Panc1 (cell line): ENCODE measurements around the gene FBXL22. TPM values are rescaled to one million over a fixed set of nuclear protein-coding genes. Genes with fewer than 3 reads are reported as not detected.

ENCODE experiments used
- ATAC-seq: fragments of 200-7000 bp; cut with Tn5 transposase; 2 replicates; pipeline ENCODE4 v1.9.1; 2020; ENCODE audit warnings: mild to moderate bottlenecking, moderate library complexity
- BruUV-seq: library from RNA; stranded (reverse); fragments of 400-500 nt; replicated peaks from 2 replicates; lab custom pipeline; 2021; lab: Mats Ljungman, UMichigan
- CTCF ChIA-PET: fragments of 300-600 bp; sonication (Branson Sonifier 250); formaldehyde crosslinking; loops from one replicate; lab custom pipeline; 2022; ENCODE audit warnings: antibody characterized with exemption; lab: Charles Lee
- POLR2A ChIA-PET: fragments of 300-600 bp; sonication (Branson Sonifier 250); formaldehyde crosslinking; loops from one replicate; lab custom pipeline; 2022; ENCODE audit warnings: antibody characterized with exemption; lab: Charles Lee
- DNase-seq: peaks from one replicate; pipeline ENCODE4 v3.0.0-alpha.2; 2010; ENCODE audit warnings: low read depth, low spot score
- H3K27ac ChIP-seq: 2 replicates; pipeline ENCODE4 v1.5.1; 2011; ENCODE audit warnings: mild to moderate bottlenecking, low read length, inconsistent platforms
- H3K27me3 ChIP-seq: fragments of 200-500 bp; sonication (Bioruptor generic); 2 replicates; pipeline ENCODE4 v1.6.0; 2014; ENCODE audit warnings: low read length, inconsistent platforms; ENCODE audit not compliant: control insufficient read depth, insufficient read depth
- H3K36me3 ChIP-seq: fragments of 200-500 bp; sonication (Bioruptor generic); 2 replicates; pipeline ENCODE4 v1.5.1; 2014; ENCODE audit warnings: inconsistent platforms, mild to moderate bottlenecking, low read length, moderate library complexity; ENCODE audit not compliant: control insufficient read depth, insufficient read depth
- H3K4me1 ChIP-seq: 2 replicates; pipeline ENCODE4 v1.5.1; 2011; ENCODE audit warnings: inconsistent platforms, mild to moderate bottlenecking, low read length, moderate library complexity; ENCODE audit not compliant: control insufficient read depth, insufficient read depth
- H3K4me3 ChIP-seq, 2 experiments: 2 replicates each; pipeline ENCODE4 v1.5.1; 2011 to 2012; ENCODE audit warnings: low read depth in 2 of 2, low read length in 2 of 2, mild to moderate bottlenecking in 2 of 2, inconsistent platforms in 1 of 2, moderate library complexity in 1 of 2
- H3K9me3 ChIP-seq: fragments of 200-500 bp; sonication (Bioruptor generic); 2 replicates; pipeline ENCODE4 v1.5.1; 2014; ENCODE audit warnings: low read depth, mild to moderate bottlenecking, inconsistent platforms, low read length, moderate library complexity; ENCODE audit not compliant: control insufficient read depth, insufficient read depth
- CTCF ChIP-seq: fragments of 450-650 bp; IDR thresholded peaks from 2 replicates; pipeline ENCODE4 v1.5.1; 2017; ENCODE audit warnings: mild to moderate bottlenecking
- POLR2AphosphoS5 ChIP-seq: IDR thresholded peaks from 2 replicates; pipeline ENCODE4 v1.6.1; 2012; ENCODE audit warnings: mild to moderate bottlenecking, low read depth, low read length, moderate library complexity
- SIN3A ChIP-seq: IDR thresholded peaks from 2 replicates; pipeline ENCODE4 v1.6.1; 2012; ENCODE audit warnings: low read depth, mild to moderate bottlenecking, low read length, moderate library complexity, borderline replicate concordance; ENCODE audit not compliant: insufficient read depth
- TCF7L2 ChIP-seq: IDR thresholded peaks from 2 replicates; pipeline ENCODE4 v1.6.1; 2011; ENCODE audit warnings: mild to moderate bottlenecking, low read depth, low read length, inconsistent platforms
- in situ Hi-C: cut with HindIII; loops from 2 replicates; pipeline ENCODE4 v1.10.0; 2016; ENCODE audit warnings: low sequenced_read_pairs, low pct_unique_long_range_greater_than_20kb
- intact Hi-C: fragments of 100-400 bp; cut with micrococcal nuclease; formaldehyde crosslinking; loops from one replicate; pipeline ENCODE4 v1.10.0; 2022; ENCODE audit not compliant: unreplicated experiment
- total RNA-seq: library from RNA; stranded (reverse); gene quantifications from one replicate; pipeline ENCODE4 v1.2.1, GENCODE V29; 2021; ENCODE audit not compliant: unreplicated experiment
- TF ChIP-seq, protein P1 (sequence below), 2 experiments: IDR thresholded peaks; 2 replicates each; pipeline ENCODE4 v1.6.1; 2011 to 2012; ENCODE audit warnings: low read depth in 2 of 2, control low read depth in 1 of 2, low read length in 1 of 2, mild to moderate bottlenecking in 1 of 2, moderate library complexity in 1 of 2; ENCODE audit not compliant: insufficient read depth in 1 of 2

The FBXL22 gene
- total RNA-seq, 1 experiment from 2014 or later, result 0.54 TPM

DNA sequence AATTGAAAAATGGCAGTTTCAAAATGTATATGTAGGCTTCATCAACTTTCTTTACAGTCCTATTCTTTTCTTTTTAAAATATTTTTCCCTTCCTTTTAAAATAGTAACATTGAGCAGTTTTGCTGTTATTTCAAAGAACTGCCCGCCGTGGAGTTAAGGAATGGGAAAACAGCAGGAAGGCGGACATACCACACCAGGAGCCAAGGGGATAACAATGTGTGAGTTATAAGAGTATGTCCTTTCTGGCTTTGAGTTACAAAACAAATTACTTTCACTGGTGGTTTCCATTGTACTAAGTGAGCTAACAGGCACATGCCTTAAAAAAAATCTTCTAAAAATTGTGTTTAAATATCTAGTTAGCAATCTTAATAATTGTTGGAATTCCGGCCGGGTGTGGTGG is 37.4 kb upstream of the FBXL22 start:
- ATAC-seq (no peak), DNase-seq (no peak)
- POLR2A ChIA-PET, result no interaction called here
- H3K4me3 ChIP-seq, result no peak overlapping the region
- H3K4me1 ChIP-seq, result peaks cover 3% of the 10 kb centered on the region; the same call in 1 of the 2 replicates
- no peak overlapping the region for H3K27ac ChIP-seq
- peaks cover 11% of the 10 kb centered on the region; the same call in 1 of the 2 replicates for H3K36me3 ChIP-seq
- in situ Hi-C loops, result no loop called here
- BruUV-seq, result no TSS peak
- H3K9me3 ChIP-seq, result no peaks in the 10 kb centered on the region
- intact Hi-C loops, result no loop called here
- TF ChIP-seq POLR2AphosphoS5 (no peak), CTCF (no peak), TCF7L2 (no peak), SIN3A (no peak)
- TF ChIP-seq, protein P1, sequence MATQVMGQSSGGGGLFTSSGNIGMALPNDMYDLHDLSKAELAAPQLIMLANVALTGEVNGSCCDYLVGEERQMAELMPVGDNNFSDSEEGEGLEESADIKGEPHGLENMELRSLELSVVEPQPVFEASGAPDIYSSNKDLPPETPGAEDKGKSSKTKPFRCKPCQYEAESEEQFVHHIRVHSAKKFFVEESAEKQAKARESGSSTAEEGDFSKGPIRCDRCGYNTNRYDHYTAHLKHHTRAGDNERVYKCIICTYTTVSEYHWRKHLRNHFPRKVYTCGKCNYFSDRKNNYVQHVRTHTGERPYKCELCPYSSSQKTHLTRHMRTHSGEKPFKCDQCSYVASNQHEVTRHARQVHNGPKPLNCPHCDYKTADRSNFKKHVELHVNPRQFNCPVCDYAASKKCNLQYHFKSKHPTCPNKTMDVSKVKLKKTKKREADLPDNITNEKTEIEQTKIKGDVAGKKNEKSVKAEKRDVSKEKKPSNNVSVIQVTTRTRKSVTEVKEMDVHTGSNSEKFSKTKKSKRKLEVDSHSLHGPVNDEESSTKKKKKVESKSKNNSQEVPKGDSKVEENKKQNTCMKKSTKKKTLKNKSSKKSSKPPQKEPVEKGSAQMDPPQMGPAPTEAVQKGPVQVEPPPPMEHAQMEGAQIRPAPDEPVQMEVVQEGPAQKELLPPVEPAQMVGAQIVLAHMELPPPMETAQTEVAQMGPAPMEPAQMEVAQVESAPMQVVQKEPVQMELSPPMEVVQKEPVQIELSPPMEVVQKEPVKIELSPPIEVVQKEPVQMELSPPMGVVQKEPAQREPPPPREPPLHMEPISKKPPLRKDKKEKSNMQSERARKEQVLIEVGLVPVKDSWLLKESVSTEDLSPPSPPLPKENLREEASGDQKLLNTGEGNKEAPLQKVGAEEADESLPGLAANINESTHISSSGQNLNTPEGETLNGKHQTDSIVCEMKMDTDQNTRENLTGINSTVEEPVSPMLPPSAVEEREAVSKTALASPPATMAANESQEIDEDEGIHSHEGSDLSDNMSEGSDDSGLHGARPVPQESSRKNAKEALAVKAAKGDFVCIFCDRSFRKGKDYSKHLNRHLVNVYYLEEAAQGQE (IDR thresholded peaks at IDR 0.05; ENCODE audit: insufficient read depth in 1 of 2, low read depth in 2 of 2, low read length in 1 of 2), result no peak
- CTCF ChIA-PET, result no interaction called here
- no peaks in the 10 kb centered on the region for H3K27me3 ChIP-seq

DNA sequence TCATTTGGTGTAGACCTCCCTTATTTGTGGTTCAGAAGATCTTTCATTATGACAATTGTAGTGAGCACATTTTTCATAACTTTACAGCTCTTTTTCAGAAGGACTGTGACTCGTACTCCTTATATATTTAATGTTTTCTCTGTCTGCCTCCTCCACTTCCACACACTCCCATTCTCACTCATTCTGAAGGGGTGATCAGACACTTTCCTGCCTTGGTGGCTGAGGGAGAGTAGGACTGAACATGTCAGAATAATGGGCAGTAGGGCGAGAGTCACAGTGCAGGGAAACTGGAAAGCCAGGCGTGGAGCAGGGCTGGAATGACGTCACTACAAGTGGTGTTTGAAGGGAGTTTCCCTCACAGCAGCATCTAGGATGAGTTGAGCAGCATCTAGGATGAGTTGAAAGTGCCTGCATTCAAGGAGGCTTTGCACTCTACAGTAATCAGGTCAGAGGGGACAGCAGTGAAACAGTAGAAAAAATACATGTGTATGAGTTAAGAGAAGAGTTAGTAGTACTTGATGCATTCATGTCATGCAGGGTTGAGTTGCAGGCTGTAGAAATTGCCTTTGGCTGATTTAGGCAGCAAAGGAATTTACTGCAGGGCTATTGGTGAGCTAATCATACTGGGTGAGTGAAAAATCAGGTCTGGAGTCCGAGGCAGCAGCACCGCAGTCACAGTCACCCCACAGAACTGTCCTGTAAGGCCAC is 36.3 kb upstream of the FBXL22 start:
- intact Hi-C loops, result no loop called here
- H3K36me3 ChIP-seq, result peaks cover 7% of the 10 kb centered on the region; the same call in 1 of the 2 replicates

More for the DNA sequence above, 36.3 kb upstream of the FBXL22 start:
- DNase-seq (no peak), ATAC-seq (peak; percentile 38; the same call in 1 of the 2 replicates)
- no peaks in the 10 kb centered on the region for H3K27me3 ChIP-seq
- ChIA-PET POLR2A (interaction anchor here (0.6 kb wide), 1 partner anchor 49 kb away, joined by 13 read pairs; no protein-coding TSS in a partner anchor), CTCF (no interaction called here)
- no TSS peak for BruUV-seq
- TF ChIP-seq SIN3A (no peak), TCF7L2 (no peak), CTCF (no peak), POLR2AphosphoS5 (no peak)
- TF ChIP-seq, protein P1 (IDR thresholded peaks at IDR 0.05; ENCODE audit: insufficient read depth in 1 of 2, low read depth in 2 of 2, low read length in 1 of 2), result no peak
- no peaks in the 10 kb centered on the region for H3K9me3 ChIP-seq
- in situ Hi-C loops, result no loop called here
- H3K4me1 ChIP-seq, result no peaks in the 10 kb centered on the region
- H3K27ac ChIP-seq, result no peak overlapping the region
- no peak overlapping the region for H3K4me3 ChIP-seq
